Thyroid gland (tissue), 4 donors: ENCODE results near the gene APOBEC2.
"Not testable (repeated sequence)": the region's sequence is repeated elsewhere in the genome, so short reads cannot be mapped to it uniquely, and the experiment has no call there.

Experiments used
- CTCF ChIP-seq, 6 experiments: fragments of 200-600 bp in 3 of 6; fragments of 450-650 bp in 3 of 6; sonication (generic) in 3 of 6; IDR thresholded peaks; one replicate each; pipeline ENCODE4 v1.5.1; 2016 to 2019; ENCODE audit warnings: antibody characterized with exemption in 6 of 6, mild to moderate bottlenecking in 2 of 6, inconsistent platforms in 1 of 6, moderate library complexity in 1 of 6
- POLR2A ChIP-seq, 2 donors: fragments of 450-650 bp; IDR thresholded peaks; one replicate each; pipeline ENCODE4 v1.6.1; 2017; ENCODE audit warnings: antibody characterized with exemption in 2 of 2, mild to moderate bottlenecking in 2 of 2, moderate library complexity in 1 of 2

DNA sequence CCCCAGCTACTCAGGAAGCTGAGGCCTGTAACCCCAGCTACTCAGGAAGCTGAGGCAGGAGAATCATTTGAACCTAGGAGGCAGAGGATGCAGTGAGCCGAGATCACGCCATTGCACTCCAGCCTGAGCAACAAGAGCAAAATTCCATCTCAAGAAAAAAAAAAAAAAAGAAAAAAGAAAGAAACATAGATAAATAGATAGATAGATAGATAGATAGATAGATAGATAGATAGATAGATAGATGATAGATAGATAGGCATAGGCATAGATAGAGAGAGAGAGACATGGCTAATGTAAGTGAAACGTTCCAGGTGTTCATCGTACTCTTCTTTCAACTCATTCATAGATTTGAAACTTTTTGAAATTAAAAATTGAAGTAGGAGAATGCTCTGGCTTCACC is 46.0 kb upstream of the APOBEC2 start:
- not testable (repeated sequence) for TF ChIP-seq CTCF, POLR2A (IDR thresholded peaks at IDR 0.05)
